HG03095 (cell line): ENCODE data around the gene JCAD.

Experiments
- ATAC-seq: cut with Tn5 transposase; IDR thresholded peaks from one replicate; pipeline ENCODE4 v1.9.1; 2021; ENCODE audit warnings: moderate library complexity; ENCODE audit not compliant: unreplicated experiment

Gene JCAD

GRCh38 chr10:30047924-30048531 lies 11.4 kb downstream of the JCAD start:
- no peak for ATAC-seq

GRCh38 chr10:30047430-30047829 lies 12.0 kb downstream of the JCAD start:
- peak; percentile 85 for ATAC-seq

- no peak for ATAC-seq
Observed at GRCh38 chr10:30046476-30046875, 12.9 kb downstream of the JCAD start.

- ATAC-seq = no peak
Observed at GRCh38 chr10:30045961-30046360, 13.4 kb downstream of the JCAD start.

GRCh38 chr10:30043476-30044270 lies 15.7 kb downstream of the JCAD start:
- ATAC-seq = no peak

GRCh38 chr10:30042820-30043219 lies 16.6 kb downstream of the JCAD start:
- no peak for ATAC-seq

GRCh38 chr10:30041196-30042105 lies 17.9 kb downstream of the JCAD start:
- no peak for ATAC-seq

- no peak for ATAC-seq
Observed at GRCh38 chr10:30040597-30040996, 18.8 kb downstream of the JCAD start.

- ATAC-seq = no peak
Observed at GRCh38 chr10:30039988-30040387, 19.4 kb downstream of the JCAD start.

GRCh38 chr10:30039567-30039966 lies 19.8 kb downstream of the JCAD start:
- no peak for ATAC-seq

- ATAC-seq = no peak
Observed at GRCh38 chr10:30038781-30039536, 20.4 kb downstream of the JCAD start.

GRCh38 chr10:30037620-30038336 lies 21.6 kb downstream of the JCAD start:
- no peak for ATAC-seq

- no peak for ATAC-seq
Observed at GRCh38 chr10:30036811-30037210, 22.6 kb downstream of the JCAD start.

GRCh38 chr10:30036341-30036740 lies 23.0 kb downstream of the JCAD start:
- ATAC-seq = no peak

GRCh38 chr10:30034433-30035137 lies 24.8 kb downstream of the JCAD start:
- ATAC-seq = peak; percentile 87

GRCh38 chr10:30032125-30032524 lies 27.3 kb downstream of the JCAD start:
- ATAC-seq = no peak

- ATAC-seq = no peak
Observed at GRCh38 chr10:30029872-30030256, 29.5 kb downstream of the JCAD start.

- no peak for ATAC-seq
Observed at GRCh38 chr10:30029164-30029871, 30.1 kb downstream of the JCAD start.

- ATAC-seq = no peak
Observed at GRCh38 chr10:30028738-30029030, 30.7 kb downstream of the JCAD start.
